ENCODE data around the gene CXCL17. TPM values are rescaled to one million over a fixed set of nuclear protein-coding genes. Genes with fewer than 3 reads are reported as not detected.
A peak's percentile ranks its signal among the peaks of the same experiment; 100 is the strongest.

The CXCL17 gene
- total and polyA plus RNA-seq, 2 donors (not counting 1 experiment from before 2014, with no cell fraction given), result not detected

- POLR2A ChIA-PET, result interaction anchor here (0.6 kb wide), 1 partner anchor 10 kb away, joined by 4 read pairs; no protein-coding TSS in a partner anchor
- ATAC-seq (ENCODE audit: low read depth) (peak; percentile 75), DNase-seq (peak; percentile 65)
- Mint-ChIP-seq H3K9me3 (ENCODE audit: insufficient read depth) (no peaks in the 10 kb centered on the region), H3K4me3 (no peak overlapping the region), H3K4me1 (peaks cover 6% of the 10 kb centered on the region), H3K27ac (no peak overlapping the region), H3K27me3 (no peaks in the 10 kb centered on the region)
- Histone ChIP-seq H3K4me1 (ENCODE audit: control insufficient read depth in 2 of 2, insufficient read depth in 2 of 2, low read length in 2 of 2) (peaks cover 0 to 4% of the 10 kb centered on the region in 2 donors), H3K4me3 (ENCODE audit: control extremely low read depth in 1 of 5, extremely low read depth in 1 of 5, insufficient read depth in 1 of 5, low read depth in 2 of 5, low read length in 4 of 5) (no peak overlapping the region), H3K36me3 (replicated peaks in 1 of 2; ENCODE audit: control extremely low read depth in 1 of 2, control insufficient read depth in 1 of 2, extremely low read depth in 1 of 2, insufficient read depth in 2 of 2, low read length in 1 of 2) (no peaks in the 10 kb centered on the region), H3K27ac (ENCODE audit: low read length in 2 of 2) (no peak overlapping the region), H3K9ac (ENCODE audit: low read length) (no peak overlapping the region), H3K4me2 (replicated peaks; ENCODE audit: low read depth, low read length, poor library complexity, severe bottlenecking) (no peak overlapping the region), H3K79me2 (ENCODE audit: control insufficient read depth, insufficient read depth, low read length) (no peaks in the 10 kb centered on the region), H3K27me3 (replicated peaks in 1 of 4; ENCODE audit: control extremely low read depth in 1 of 4, control insufficient read depth in 3 of 4, insufficient read depth in 4 of 4, low read length in 3 of 4) (peaks cover 0 to under 1% (median 0%) of the 10 kb centered on the region in 4 experiments), H4K20me1 (ENCODE audit: control insufficient read depth, insufficient read depth, low read length, poor library complexity, severe bottlenecking) (no peaks in the 10 kb centered on the region), H3K9me3 (ENCODE audit: control extremely low read depth in 1 of 3, control insufficient read depth in 2 of 3, insufficient read depth in 1 of 3, low read length in 2 of 3) (no peaks in the 10 kb centered on the region), H2AFZ (ENCODE audit: insufficient read depth, low read depth, low read length, poor library complexity, severe bottlenecking) (no peak overlapping the region)
- 49% methylated on average over 7 of the region's 9 CpGs for WGBS (ENCODE audit: insufficient coverage)
- TF ChIP-seq CTCF (IDR thresholded peaks at IDR 0.05) (peak; percentile 81), EZH2 (IDR thresholded peaks at IDR 0.05; ENCODE audit: borderline replicate concordance, insufficient read depth, low read depth, low read length, poor library complexity, severe bottlenecking) (no peak)
- intact Hi-C loops (cut with micrococcal nuclease), result loop anchor here (1.0 kb wide), 4 partner anchors 13 to 325 kb away; no protein-coding TSS in a partner anchor
- CTCF ChIA-PET, result interaction anchor here (0.5 to 3.5 kb wide), 20 partner anchors 9 to 1800 kb away, joined by 3 to 25 read pairs (median 4); partner anchors contain the start of genes CXCL17 and POU2F2
Observed at GRCh38 chr19:42433503-42434260, 9.1 kb downstream of the CXCL17 start.

GRCh38 chr19:42431486-42431885, 11.3 kb downstream of the CXCL17 start:
- CTCF ChIA-PET, result interaction anchor here (1.0 kb wide), 1 partner anchor 9 kb away, joined by 3 read pairs; no protein-coding TSS in a partner anchor

More at GRCh38 chr19:42431486-42431885, 11.3 kb downstream of the CXCL17 start:
- Histone ChIP-seq H3K36me3 (replicated peaks in 1 of 2; ENCODE audit: control extremely low read depth in 1 of 2, control insufficient read depth in 1 of 2, extremely low read depth in 1 of 2, insufficient read depth in 2 of 2, low read length in 1 of 2) (no peaks in the 10 kb centered on the region), H3K9me3 (ENCODE audit: control extremely low read depth in 1 of 3, control insufficient read depth in 2 of 3, insufficient read depth in 1 of 3, low read length in 2 of 3) (no peaks in the 10 kb centered on the region), H3K4me3 (ENCODE audit: control extremely low read depth in 1 of 5, extremely low read depth in 1 of 5, insufficient read depth in 1 of 5, low read depth in 2 of 5, low read length in 4 of 5) (no peak overlapping the region), H2AFZ (ENCODE audit: insufficient read depth, low read depth, low read length, poor library complexity, severe bottlenecking) (no peak overlapping the region), H3K4me1 (ENCODE audit: control insufficient read depth in 2 of 2, insufficient read depth in 2 of 2, low read length in 2 of 2) (peaks cover 0 to 4% of the 10 kb centered on the region in 2 donors), H3K27me3 (replicated peaks in 1 of 4; ENCODE audit: control extremely low read depth in 1 of 4, control insufficient read depth in 3 of 4, insufficient read depth in 4 of 4, low read length in 3 of 4) (peaks cover 0 to 2% (median 0%) of the 10 kb centered on the region in 4 experiments), H3K9ac (ENCODE audit: low read length) (no peak overlapping the region), H3K4me2 (replicated peaks; ENCODE audit: low read depth, low read length, poor library complexity, severe bottlenecking) (no peak overlapping the region), H3K79me2 (ENCODE audit: control insufficient read depth, insufficient read depth, low read length) (no peaks in the 10 kb centered on the region), H3K27ac (ENCODE audit: low read length in 2 of 2) (no peak overlapping the region), H4K20me1 (ENCODE audit: control insufficient read depth, insufficient read depth, low read length, poor library complexity, severe bottlenecking) (no peaks in the 10 kb centered on the region)
- H3K4me3 Mint-ChIP-seq, result no peak overlapping the region
- H3K27me3 Mint-ChIP-seq, result no peaks in the 10 kb centered on the region
- intact Hi-C loops (cut with micrococcal nuclease), result no loop called here
- H3K27ac Mint-ChIP-seq, result no peak overlapping the region
- peaks cover 2% of the 10 kb centered on the region for H3K4me1 Mint-ChIP-seq
- DNase-seq (no peak), ATAC-seq (ENCODE audit: low read depth) (no peak)
- no CpG with 5 or more reads among the region's 1 CpG for WGBS (ENCODE audit: insufficient coverage)
- TF ChIP-seq CTCF (IDR thresholded peaks at IDR 0.05), result no peak
- no peak for TF ChIP-seq EZH2 (IDR thresholded peaks at IDR 0.05; ENCODE audit: borderline replicate concordance, insufficient read depth, low read depth, low read length, poor library complexity, severe bottlenecking)
- no peaks in the 10 kb centered on the region for H3K9me3 Mint-ChIP-seq (ENCODE audit: insufficient read depth)
- POLR2A ChIA-PET, result no interaction called here
